NCI-H1092 (cell line): ENCODE measurements around the gene PLA2G2E.
"Not testable (repeated sequence)": the region's sequence is repeated elsewhere in the genome, so short reads cannot be mapped to it uniquely, and the experiment has no call there.

Experiments used
- DNase-seq: peaks from one replicate; lab custom pipeline; 2025; lab: John Stamatoyannopoulos, UW

The PLA2G2E gene

DNA sequence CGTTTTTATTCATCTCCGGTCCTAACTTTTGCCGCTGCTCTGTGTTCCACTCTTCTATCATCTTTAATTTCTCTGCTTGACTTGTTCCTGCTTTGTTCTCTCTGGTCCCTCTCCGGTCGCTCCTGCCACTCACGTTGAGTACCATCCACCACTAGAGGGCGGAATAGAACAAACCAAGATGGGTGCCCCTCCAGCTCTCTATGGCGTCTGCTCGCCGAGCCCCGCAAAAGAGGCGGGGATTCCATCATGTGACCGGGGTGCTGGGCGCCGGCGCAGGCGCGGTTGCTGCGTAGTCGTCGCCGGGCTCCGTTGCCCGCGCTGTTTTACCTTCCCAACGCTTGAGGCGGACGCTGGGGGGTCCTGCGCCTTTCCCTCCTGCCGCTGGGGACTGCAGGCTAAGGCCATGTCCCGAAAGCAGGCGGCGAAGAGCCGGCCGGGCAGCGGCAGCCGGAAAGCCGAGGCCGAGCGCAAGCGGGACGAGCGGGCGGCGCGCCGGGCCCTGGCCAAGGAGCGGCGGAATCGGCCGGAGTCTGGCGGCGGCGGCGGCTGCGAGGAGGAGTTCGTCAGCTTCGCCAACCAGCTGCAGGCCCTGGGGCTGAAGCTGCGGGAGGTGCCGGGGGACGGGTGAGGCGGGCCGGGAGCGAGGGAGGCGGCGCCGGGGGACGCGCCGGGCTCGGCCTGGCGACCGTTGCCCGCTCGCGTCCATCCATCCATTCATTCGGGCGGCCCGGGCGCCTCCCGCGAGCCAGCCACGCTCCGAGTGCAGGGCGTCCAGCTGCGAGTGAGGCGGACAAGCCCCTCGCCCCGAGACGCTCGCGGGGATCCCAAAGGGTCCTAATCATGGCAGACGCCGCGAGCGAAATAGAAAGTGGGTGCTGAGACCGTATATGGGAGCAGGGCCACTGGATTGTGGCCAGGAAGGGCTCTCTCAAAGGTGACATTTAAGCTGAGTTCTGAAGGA lies 41.0 kb downstream of the PLA2G2E start, which contains the start of gene OTUD3:
OTUD3 (plus strand) TSS at position 285 of the 961 bp plus-strand sequence; CDS start at position 404, 119 bp downstream.
- peak; percentile 99 for DNase-seq

DNA sequence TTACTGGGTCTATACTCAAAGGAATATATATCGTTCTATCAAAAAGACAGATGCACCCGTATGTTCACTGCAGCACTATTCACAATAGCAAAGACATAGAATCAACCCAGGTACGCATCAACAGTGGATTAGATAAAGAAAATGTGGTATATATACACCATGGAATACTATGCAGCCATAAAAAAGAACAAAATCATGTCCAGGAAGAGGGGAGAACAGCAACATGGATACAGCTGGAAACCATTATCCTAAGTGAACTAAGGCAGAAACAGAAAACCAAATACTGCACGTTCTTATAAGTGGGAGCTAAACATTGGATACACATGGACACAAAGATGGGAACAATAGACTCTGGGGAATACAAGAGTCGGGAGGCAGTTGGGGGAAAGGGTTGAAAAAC lies 42.6 kb downstream of the PLA2G2E start:
- DNase-seq, result not testable (repeated sequence)

DNA sequence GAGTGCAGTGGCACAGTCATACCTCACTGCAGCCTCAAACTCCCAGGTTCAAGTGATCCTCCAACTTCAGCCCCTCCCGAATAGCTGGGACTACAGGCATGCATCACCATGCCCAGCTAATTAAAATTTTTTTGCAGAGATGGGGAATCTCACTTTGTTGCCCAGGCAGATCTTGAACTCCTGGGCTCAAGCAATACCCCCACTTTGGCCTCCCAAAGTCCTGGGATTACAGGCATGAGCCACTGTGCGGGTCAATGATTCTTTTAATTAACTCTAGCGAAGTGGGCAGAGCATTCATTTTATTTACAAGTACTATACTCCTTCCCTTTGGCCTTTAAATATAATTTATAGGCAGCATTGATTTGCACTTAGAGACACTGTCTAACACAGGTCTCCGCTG lies 43.8 kb downstream of the PLA2G2E start:
- no peak for DNase-seq

DNA sequence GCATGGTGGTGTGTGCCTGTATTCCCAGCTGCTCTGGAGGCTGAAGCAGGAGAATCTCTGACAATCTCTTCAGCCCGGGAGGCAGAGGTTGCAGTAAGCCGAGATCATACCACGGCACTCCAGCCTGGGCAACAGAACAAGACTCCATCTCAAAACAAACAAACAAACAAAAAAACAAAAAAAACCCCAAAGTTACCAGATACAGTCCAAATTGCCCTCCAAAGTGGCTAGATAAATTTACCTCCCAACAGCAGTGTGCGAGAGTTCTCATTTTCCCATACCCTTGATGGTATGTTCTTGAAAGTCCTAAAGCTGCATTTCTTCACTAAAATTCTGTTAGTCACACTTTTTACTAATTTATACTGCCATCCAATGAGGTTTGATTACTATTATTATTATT lies 44.2 kb downstream of the PLA2G2E start:
- DNase-seq, result no peak

DNA sequence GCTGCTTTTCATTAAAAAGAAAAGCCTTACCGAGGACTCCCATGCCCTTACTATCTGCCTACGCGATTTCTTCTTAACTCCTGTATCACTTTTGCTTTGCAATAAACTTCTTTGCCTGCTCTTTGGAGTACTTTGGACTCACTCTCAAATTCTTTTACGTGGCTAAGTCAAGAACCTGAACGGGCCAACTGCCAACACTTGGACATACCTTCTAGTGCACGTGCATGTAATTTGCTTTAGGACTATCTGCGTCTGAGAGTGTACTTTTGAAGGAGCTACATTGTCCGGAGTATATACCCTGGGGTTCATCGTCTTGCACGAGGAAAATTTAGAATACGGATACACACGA lies 44.8 kb downstream of the PLA2G2E start:
- no peak for DNase-seq

DNA sequence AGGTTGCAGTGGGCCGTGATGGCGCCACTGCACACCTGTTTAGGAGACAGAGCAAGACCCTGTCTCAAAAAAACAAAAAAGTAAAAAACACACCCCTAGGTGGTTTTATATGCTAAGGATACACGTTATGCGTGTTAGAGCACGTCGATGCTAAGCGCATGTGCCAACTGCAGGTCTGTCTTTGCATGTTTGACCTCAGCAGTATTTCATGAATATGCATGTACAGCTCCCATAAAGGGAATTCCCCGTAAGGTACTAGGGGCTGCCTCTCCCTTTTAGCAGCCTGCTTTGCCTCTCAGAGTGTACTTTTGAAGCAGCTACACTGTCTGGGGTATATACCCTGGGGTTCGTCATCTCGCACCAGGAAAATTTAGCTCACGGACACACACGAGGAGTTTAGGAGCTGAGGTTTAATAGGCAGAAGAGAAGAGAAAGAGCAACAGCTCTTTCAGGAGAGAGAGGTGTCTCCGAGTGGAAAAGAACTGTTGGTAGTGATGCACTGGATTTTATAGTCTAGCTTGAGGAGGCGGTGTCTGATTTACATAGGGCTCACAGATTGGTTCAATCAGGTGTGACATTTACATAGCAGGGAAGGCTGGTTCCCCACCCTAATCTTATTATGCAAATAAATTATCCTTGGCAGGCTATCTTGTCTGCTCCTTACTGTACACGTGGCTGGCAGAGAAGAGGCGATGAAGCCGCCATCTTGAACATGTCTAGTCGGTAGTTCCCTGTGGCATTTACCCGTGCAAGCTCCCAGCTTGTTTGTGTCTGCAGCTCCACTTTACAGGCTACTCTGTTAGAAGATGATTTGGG lies 45.4 kb downstream of the PLA2G2E start:
- DNase-seq, result no peak

DNA sequence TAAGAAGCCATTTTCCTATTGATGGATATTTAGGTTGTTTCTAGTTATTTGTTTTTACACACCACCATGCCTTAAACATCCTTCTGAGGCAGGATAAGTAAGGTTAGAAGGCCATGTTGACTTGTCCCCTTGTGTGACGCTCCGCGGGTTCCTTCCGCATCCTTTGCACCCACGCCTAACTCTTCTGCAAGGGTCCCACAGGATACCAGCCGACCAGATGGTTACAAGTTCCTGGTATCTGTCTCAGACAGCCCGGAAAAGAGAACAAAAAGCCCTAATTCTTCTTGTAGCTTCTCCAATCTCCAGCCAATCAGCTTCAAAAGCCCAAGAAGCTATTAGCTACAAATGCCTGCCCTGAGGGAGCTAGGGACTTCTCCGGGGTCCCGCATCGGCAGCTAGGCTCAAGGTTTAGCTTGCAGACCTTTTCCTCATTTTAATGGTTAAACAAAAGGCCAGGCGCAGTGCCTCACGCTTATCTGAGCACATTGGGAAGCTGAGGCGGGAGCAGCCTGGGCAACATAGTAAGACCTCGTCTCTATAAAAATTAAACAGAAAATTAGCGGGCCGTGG lies 46.2 kb downstream of the PLA2G2E start:
- DNase-seq, result no peak

DNA sequence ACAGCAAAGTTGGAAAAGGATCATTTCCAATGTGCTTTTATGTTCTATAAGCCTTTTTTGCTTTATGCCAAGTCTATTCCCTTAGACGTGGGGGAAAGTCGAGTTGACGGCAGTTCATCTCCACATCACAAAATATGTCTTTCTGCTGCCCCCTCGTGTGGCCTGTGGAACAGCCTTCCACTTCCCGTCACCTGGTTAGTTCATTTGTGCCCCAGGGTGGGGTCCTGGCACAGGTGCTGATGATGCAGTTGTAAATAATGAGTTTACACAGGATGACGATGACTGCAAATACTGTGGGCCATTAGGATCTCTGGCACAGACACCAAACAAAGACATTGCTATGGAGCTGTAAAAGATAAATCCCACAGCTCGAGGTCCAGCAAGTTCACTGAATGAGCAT lies 51.2 kb downstream of the PLA2G2E start:
- DNase-seq, result peak; percentile 50
